Measurements from ENCODE around the gene TXNRD1. TPM values are rescaled to one million over a fixed set of nuclear protein-coding genes. Genes with fewer than 3 reads are reported as not detected.

The TXNRD1 gene
- total RNA-seq, 1 experiment from 2014 or later = 327 TPM

DNA sequence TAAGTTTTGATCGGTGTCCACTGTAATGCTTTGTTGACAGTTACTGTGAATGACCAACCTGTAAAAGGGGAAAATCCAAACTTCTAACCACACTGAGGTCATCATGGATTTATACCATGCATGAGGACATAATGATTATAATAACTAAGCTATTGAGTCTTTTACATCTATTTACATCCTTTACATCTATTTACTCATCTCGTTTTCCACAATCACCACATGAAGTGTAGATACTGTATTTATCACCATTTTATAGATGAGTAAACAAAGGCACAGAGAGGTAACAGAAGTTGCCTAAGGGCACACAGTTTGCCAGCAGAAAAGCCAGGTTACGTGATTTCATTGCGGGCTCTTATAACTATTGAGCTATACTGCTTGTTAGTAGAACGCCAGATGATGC lies 60.1 kb downstream of the TXNRD1 start:
- Histone ChIP-seq H4K20me1 (ENCODE audit: insufficient read depth) (no peaks in the 10 kb centered on the region), H3K4me3 (replicated peaks in 1 of 2; ENCODE audit: low read depth in 1 of 2, low read length in 2 of 2) (no peak overlapping the region), H3K9me3 (ENCODE audit: control insufficient read depth in 1 of 2, insufficient read depth in 1 of 2, low read depth in 1 of 2, low read length in 2 of 2) (no peaks in the 10 kb centered on the region), H3K9ac (ENCODE audit: low read length) (peak overlapping the region; percentile 49), H3K36me3 (ENCODE audit: control insufficient read depth in 1 of 2, insufficient read depth in 2 of 2, low read length in 2 of 2) (no peaks in the 10 kb centered on the region), H3K4me1 (ENCODE audit: control insufficient read depth in 1 of 2, insufficient read depth in 2 of 2, low read length in 2 of 2) (peaks cover 51 to 80% of the 10 kb centered on the region in 2 experiments), H3K27me3 (ENCODE audit: insufficient read depth, low read length) (no peaks in the 10 kb centered on the region), H2AFZ (ENCODE audit: low read depth, low read length, poor library complexity, severe bottlenecking) (no peak overlapping the region), H3K4me2 (ENCODE audit: low read length) (peak overlapping the region; percentile 74), H3K9me2 (ENCODE audit: insufficient read depth) (no peaks in the 10 kb centered on the region), H3K27ac (ENCODE audit: low read depth, low read length) (no peak overlapping the region), H3K79me2 (ENCODE audit: insufficient read depth, low read length) (no peaks in the 10 kb centered on the region)
- POLR2A ChIA-PET = interaction anchor here (1.1 to 5.5 kb wide), 3 partner anchors 12 to 55 kb away, joined by 4 to 56 read pairs (median 4); no protein-coding TSS in a partner anchor
- ATAC-seq (no peak), DNase-seq (ENCODE audit: low read depth, low spot score) (no peak)
- RAD21 ChIA-PET (ENCODE audit: low non-redundant PET in 1 of 2, low total read pairs in 2 of 2, uncharacterized antibody in 2 of 2, unreplicated experiment in 2 of 2) = no interaction called here
- intact Hi-C loops (cut with micrococcal nuclease) = no loop called here
- no TSS peak for BruUV-seq (replicated peaks)
- TF ChIP-seq ZNF274 (IDR thresholded peaks at IDR 0.05; ENCODE audit: low read depth, low read length) (no peak), CEBPB (IDR thresholded peaks at IDR 0.05; ENCODE audit: low read depth) (no peak), EZH2phosphoT487 (IDR thresholded peaks at IDR 0.05; ENCODE audit: borderline replicate concordance) (no peak), CBX3 (IDR thresholded peaks at IDR 0.05; ENCODE audit: low read depth) (no peak), SP1 (IDR thresholded peaks at IDR 0.05; ENCODE audit: low read depth) (no peak), JUND (IDR thresholded peaks at IDR 0.05) (no peak), FOSL1 (IDR thresholded peaks at IDR 0.05; ENCODE audit: low read depth) (no peak), POLR2AphosphoS5 (IDR thresholded peaks at IDR 0.05; ENCODE audit: low read depth, low read length) (no peak), EZH2 (IDR thresholded peaks at IDR 0.05) (no peak), POLR2A (IDR thresholded peaks at IDR 0.05; ENCODE audit: borderline replicate concordance, extremely low read depth, insufficient read depth, insufficient read length) (no peak), ELF1 (IDR thresholded peaks at IDR 0.05; ENCODE audit: borderline replicate concordance, low read depth) (no peak)
- TF ChIP-seq, protein P1, sequence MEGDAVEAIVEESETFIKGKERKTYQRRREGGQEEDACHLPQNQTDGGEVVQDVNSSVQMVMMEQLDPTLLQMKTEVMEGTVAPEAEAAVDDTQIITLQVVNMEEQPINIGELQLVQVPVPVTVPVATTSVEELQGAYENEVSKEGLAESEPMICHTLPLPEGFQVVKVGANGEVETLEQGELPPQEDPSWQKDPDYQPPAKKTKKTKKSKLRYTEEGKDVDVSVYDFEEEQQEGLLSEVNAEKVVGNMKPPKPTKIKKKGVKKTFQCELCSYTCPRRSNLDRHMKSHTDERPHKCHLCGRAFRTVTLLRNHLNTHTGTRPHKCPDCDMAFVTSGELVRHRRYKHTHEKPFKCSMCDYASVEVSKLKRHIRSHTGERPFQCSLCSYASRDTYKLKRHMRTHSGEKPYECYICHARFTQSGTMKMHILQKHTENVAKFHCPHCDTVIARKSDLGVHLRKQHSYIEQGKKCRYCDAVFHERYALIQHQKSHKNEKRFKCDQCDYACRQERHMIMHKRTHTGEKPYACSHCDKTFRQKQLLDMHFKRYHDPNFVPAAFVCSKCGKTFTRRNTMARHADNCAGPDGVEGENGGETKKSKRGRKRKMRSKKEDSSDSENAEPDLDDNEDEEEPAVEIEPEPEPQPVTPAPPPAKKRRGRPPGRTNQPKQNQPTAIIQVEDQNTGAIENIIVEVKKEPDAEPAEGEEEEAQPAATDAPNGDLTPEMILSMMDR (IDR thresholded peaks at IDR 0.05 in 2 of 3, conservative IDR thresholded peaks at IDR 0.05 in 1 of 3; ENCODE audit: borderline replicate concordance in 1 of 3, insufficient read depth in 1 of 3, low read depth in 2 of 3, low read length in 2 of 3) = no peak
- TF ChIP-seq, protein P2, sequence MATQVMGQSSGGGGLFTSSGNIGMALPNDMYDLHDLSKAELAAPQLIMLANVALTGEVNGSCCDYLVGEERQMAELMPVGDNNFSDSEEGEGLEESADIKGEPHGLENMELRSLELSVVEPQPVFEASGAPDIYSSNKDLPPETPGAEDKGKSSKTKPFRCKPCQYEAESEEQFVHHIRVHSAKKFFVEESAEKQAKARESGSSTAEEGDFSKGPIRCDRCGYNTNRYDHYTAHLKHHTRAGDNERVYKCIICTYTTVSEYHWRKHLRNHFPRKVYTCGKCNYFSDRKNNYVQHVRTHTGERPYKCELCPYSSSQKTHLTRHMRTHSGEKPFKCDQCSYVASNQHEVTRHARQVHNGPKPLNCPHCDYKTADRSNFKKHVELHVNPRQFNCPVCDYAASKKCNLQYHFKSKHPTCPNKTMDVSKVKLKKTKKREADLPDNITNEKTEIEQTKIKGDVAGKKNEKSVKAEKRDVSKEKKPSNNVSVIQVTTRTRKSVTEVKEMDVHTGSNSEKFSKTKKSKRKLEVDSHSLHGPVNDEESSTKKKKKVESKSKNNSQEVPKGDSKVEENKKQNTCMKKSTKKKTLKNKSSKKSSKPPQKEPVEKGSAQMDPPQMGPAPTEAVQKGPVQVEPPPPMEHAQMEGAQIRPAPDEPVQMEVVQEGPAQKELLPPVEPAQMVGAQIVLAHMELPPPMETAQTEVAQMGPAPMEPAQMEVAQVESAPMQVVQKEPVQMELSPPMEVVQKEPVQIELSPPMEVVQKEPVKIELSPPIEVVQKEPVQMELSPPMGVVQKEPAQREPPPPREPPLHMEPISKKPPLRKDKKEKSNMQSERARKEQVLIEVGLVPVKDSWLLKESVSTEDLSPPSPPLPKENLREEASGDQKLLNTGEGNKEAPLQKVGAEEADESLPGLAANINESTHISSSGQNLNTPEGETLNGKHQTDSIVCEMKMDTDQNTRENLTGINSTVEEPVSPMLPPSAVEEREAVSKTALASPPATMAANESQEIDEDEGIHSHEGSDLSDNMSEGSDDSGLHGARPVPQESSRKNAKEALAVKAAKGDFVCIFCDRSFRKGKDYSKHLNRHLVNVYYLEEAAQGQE (IDR thresholded peaks at IDR 0.05; ENCODE audit: low read depth) = no peak
- TF ChIP-seq, protein P3, sequence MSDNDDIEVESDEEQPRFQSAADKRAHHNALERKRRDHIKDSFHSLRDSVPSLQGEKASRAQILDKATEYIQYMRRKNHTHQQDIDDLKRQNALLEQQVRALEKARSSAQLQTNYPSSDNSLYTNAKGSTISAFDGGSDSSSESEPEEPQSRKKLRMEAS (IDR thresholded peaks at IDR 0.05) = no peak
- CTCF ChIA-PET = no interaction called here
